BE2C (cell line): ENCODE results near the gene RGS19. TPM values are rescaled to one million over a fixed set of nuclear protein-coding genes. Genes with fewer than 3 reads are reported as not detected.
"Not testable (repeated sequence)": the region's sequence is repeated elsewhere in the genome, so short reads cannot be mapped to it uniquely, and the experiment has no call there.

ENCODE experiments used
- DNase-seq: peaks from one replicate; pipeline ENCODE4 v3.0.0-alpha.2; 2020
- H3K27me3 ChIP-seq: fragments of 250-450 bp; sonication (Bioruptor Pico); 2 replicates; pipeline ENCODE4 v1.5.1; 2020; ENCODE audit warnings: mild to moderate bottlenecking
- H3K36me3 ChIP-seq: fragments of 250-450 bp; sonication (Bioruptor Pico); 2 replicates; pipeline ENCODE4 v1.5.1; 2020; ENCODE audit warnings: mild to moderate bottlenecking
- H3K4me1 ChIP-seq: fragments of 250-450 bp; sonication (Bioruptor Pico); 2 replicates; pipeline ENCODE4 v1.5.1; 2020
- H3K4me3 ChIP-seq: 2 replicates; pipeline ENCODE4 v1.5.1; 2011; ENCODE audit warnings: low read depth, low read length
- H3K9me3 ChIP-seq: fragments of 250-450 bp; sonication (Bioruptor Pico); 2 replicates; pipeline ENCODE4 v1.5.1; 2020
- CTCF ChIP-seq: IDR thresholded peaks from 2 replicates; pipeline ENCODE4 v1.5.1; 2012; ENCODE audit warnings: mild to moderate bottlenecking, low read depth, low read length
- polyA plus RNA-seq: library from polyadenylated mRNA; unstranded; fragments of >200 nt; gene quantifications from one replicate; pipeline ENCODE4 v1.2.1, GENCODE V29; 2012; ENCODE audit warnings: low read depth, missing spikeins; ENCODE audit not compliant: insufficient read length, insufficient read depth

RGS19 gene
- polyA plus RNA-seq: 31.1 TPM

- no peaks in the 10 kb centered on the region for H3K9me3 ChIP-seq
- peak within 1 kb of the TSS; percentile 86 for H3K4me3 ChIP-seq
- no peak for TF ChIP-seq CTCF
- DNase-seq: peak; percentile 81
- no peaks in the 10 kb centered on the region for H3K27me3 ChIP-seq
- no peaks in the 10 kb centered on the region; the same call in 1 of the 2 replicates for H3K36me3 ChIP-seq
- H3K4me1 ChIP-seq: peaks cover 9% of the 10 kb centered on the region
Measured at GRCh38 chr20:64079273-64080012, at the start of gene RGS19. Gene RGS19, minus strand, starts transcription at chr20:64079518. Its CDS starts 2,632 bp downstream, at chr20:64076886.

GRCh38 chr20:64123517-64123916 lies 44.2 kb upstream of the RGS19 start:
- not testable (repeated sequence) for H3K36me3 ChIP-seq, H3K4me3 ChIP-seq, DNase-seq, H3K27me3 ChIP-seq, H3K9me3 ChIP-seq
- H3K4me1 ChIP-seq: peaks cover 11% of the 10 kb centered on the region

- H3K9me3 ChIP-seq, H3K27me3 ChIP-seq, H3K4me3 ChIP-seq, H3K36me3 ChIP-seq, DNase-seq: not testable (repeated sequence)
- H3K4me1 ChIP-seq: peaks cover 11% of the 10 kb centered on the region
Measured at GRCh38 chr20:64122927-64123326, 43.6 kb upstream of the RGS19 start.

GRCh38 chr20:64121586-64121985 lies 42.3 kb upstream of the RGS19 start:
- no peaks in the 10 kb centered on the region for H3K9me3 ChIP-seq
- no peak for TF ChIP-seq CTCF
- H3K4me3 ChIP-seq: no peak overlapping the region
- peaks cover 11% of the 10 kb centered on the region for H3K4me1 ChIP-seq
- no peak for DNase-seq
- no peaks in the 10 kb centered on the region for H3K36me3 ChIP-seq
- no peaks in the 10 kb centered on the region for H3K27me3 ChIP-seq

GRCh38 chr20:64119681-64120341 lies 40.5 kb upstream of the RGS19 start:
- Histone ChIP-seq H3K4me3 (peak overlapping the region; percentile 25), H3K36me3 (no peaks in the 10 kb centered on the region), H3K4me1 (peaks cover 11% of the 10 kb centered on the region), H3K9me3 (no peaks in the 10 kb centered on the region), H3K27me3 (no peaks in the 10 kb centered on the region)
- TF ChIP-seq CTCF: no peak
- no peak for DNase-seq

GRCh38 chr20:64119301-64119680 lies 40.0 kb upstream of the RGS19 start:
- no peak for DNase-seq
- no peak for TF ChIP-seq CTCF

GRCh38 chr20:64117432-64117777 lies 38.1 kb upstream of the RGS19 start:
- not testable (repeated sequence) for H3K4me3 ChIP-seq, H3K27me3 ChIP-seq, DNase-seq, H3K9me3 ChIP-seq, H3K36me3 ChIP-seq
- H3K4me1 ChIP-seq: peaks cover 31% of the 10 kb centered on the region

More at GRCh38 chr20:64119301-64119680, 40.0 kb upstream of the RGS19 start:
- no peaks in the 10 kb centered on the region for H3K9me3 ChIP-seq
- H3K4me3 ChIP-seq: no peak overlapping the region
- H3K27me3 ChIP-seq: no peaks in the 10 kb centered on the region
- H3K36me3 ChIP-seq: no peaks in the 10 kb centered on the region
- H3K4me1 ChIP-seq: peaks cover 12% of the 10 kb centered on the region
